Stomach (tissue), 4 donors: ENCODE results near the gene DOCK2.

Experiments used
- EP300 ChIP-seq: sonication (generic); formaldehyde crosslinking; IDR thresholded peaks from one replicate; pipeline ENCODE4 v1.6.1; 2017; ENCODE audit warnings: antibody characterized with exemption
- POLR2A ChIP-seq, 4 donors: fragments of 450-650 bp; IDR thresholded peaks; one replicate each; pipeline ENCODE4 v1.6.1; 2016; ENCODE audit warnings: antibody characterized with exemption in 4 of 4, control low read depth in 2 of 4, mild to moderate bottlenecking in 1 of 4, moderate library complexity in 1 of 4
- POLR2AphosphoS5 ChIP-seq, 3 donors: sonication (generic); formaldehyde crosslinking; IDR thresholded peaks; one replicate each; pipeline ENCODE4 v1.6.1; 2016; ENCODE audit warnings: antibody characterized with exemption in 3 of 3
- TF ChIP-seq, protein P1 (sequence below), 7 experiments: fragments of 450-650 bp in 4 of 7; fragments of 200-600 bp in 3 of 7; sonication (generic) in 3 of 7; IDR thresholded peaks; one replicate each; pipeline ENCODE4 v1.5.1; 2016 to 2019; ENCODE audit warnings: antibody characterized with exemption in 7 of 7, control low read depth in 2 of 7, mild to moderate bottlenecking in 1 of 7

DNA sequence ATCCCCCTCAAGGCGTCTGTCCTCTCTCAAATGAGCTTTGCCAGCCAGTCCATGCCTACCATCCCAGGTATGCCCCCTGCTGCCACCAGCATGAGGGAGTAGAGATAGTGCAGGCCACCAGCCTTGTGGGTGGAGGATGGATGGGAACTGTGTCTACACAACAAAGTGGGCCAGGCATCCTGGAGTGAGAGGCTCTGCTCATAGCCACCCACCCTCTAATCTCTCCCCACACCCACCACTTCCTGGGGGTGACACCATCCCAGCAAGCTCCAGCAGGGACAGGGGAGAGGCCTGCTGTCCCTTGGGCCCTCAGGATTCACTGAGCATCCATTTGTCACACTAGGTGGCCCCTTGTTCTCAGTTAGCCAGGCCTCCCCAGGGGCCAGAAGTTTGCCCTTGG, 443.1 kb downstream of the DOCK2 start:
- TF ChIP-seq POLR2AphosphoS5 (IDR thresholded peaks at IDR 0.05) (no peak), POLR2A (IDR thresholded peaks at IDR 0.05) (no peak), EP300 (no peak)
- TF ChIP-seq, protein P1, sequence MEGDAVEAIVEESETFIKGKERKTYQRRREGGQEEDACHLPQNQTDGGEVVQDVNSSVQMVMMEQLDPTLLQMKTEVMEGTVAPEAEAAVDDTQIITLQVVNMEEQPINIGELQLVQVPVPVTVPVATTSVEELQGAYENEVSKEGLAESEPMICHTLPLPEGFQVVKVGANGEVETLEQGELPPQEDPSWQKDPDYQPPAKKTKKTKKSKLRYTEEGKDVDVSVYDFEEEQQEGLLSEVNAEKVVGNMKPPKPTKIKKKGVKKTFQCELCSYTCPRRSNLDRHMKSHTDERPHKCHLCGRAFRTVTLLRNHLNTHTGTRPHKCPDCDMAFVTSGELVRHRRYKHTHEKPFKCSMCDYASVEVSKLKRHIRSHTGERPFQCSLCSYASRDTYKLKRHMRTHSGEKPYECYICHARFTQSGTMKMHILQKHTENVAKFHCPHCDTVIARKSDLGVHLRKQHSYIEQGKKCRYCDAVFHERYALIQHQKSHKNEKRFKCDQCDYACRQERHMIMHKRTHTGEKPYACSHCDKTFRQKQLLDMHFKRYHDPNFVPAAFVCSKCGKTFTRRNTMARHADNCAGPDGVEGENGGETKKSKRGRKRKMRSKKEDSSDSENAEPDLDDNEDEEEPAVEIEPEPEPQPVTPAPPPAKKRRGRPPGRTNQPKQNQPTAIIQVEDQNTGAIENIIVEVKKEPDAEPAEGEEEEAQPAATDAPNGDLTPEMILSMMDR (IDR thresholded peaks at IDR 0.05), result no peak
